Endothelial cell of umbilical vein (primary cell): ENCODE data around the gene DTX4. TPM values are rescaled to one million over a fixed set of nuclear protein-coding genes. Genes with fewer than 3 reads are reported as not detected.

ENCODE experiments used
- BruUV-seq: library from RNA; stranded (reverse); fragments of 400-500 nt; replicated peaks from 2 replicates; lab custom pipeline; 2021; lab: Mats Ljungman, UMichigan
- CTCF ChIA-PET: fragments of 300-600, 350-600 bp; sonication (Branson Sonifier 250); formaldehyde crosslinking; loops from one replicate; lab custom pipeline; 2021; ENCODE audit warnings: antibody characterized with exemption, inconsistent platforms; lab: Charles Lee
- POLR2A ChIA-PET: fragments of 300-600, 350-600 bp; sonication (Branson Sonifier 250); formaldehyde crosslinking; loops from one replicate; lab custom pipeline; 2021; ENCODE audit warnings: antibody characterized with exemption, inconsistent platforms; lab: Charles Lee
- DNase-seq: peaks from one replicate; pipeline ENCODE4 v3.0.0-alpha.2; 2011; ENCODE audit warnings: low read depth, low spot score
- FAIRE-seq: peaks from 2 replicates; lab custom pipeline; 2011; peaks lifted over from hg19 to GRCh38; lab: Jason Lieb, UNC
- H2AFZ ChIP-seq: 2 replicates; pipeline ENCODE4 v1.6.0; 2012; ENCODE audit warnings: low read depth, low read length, control low read depth, inconsistent platforms
- H3K27ac ChIP-seq: 2 replicates; pipeline ENCODE4 v1.5.1; 2011; ENCODE audit warnings: low read depth, mild to moderate bottlenecking, control low read depth, low read length, moderate library complexity; ENCODE audit not compliant: insufficient read depth
- H3K27me3 ChIP-seq, 2 experiments: 2 replicates each; pipeline versions ENCODE4 v1.6.0 to v1.6.1; 2011; ENCODE audit warnings: low read length in 2 of 2, mixed read lengths in 1 of 2; ENCODE audit not compliant: control insufficient read depth in 2 of 2, insufficient read depth in 2 of 2
- H3K36me3 ChIP-seq, 2 experiments: 2 replicates in 1 of 2; 3 replicates in 1 of 2; pipeline ENCODE4 v1.5.1; 2011; ENCODE audit warnings: low read length in 2 of 2, mild to moderate bottlenecking in 1 of 2, moderate library complexity in 1 of 2; ENCODE audit not compliant: control insufficient read depth in 2 of 2, insufficient read depth in 2 of 2; ENCODE audit errors: extremely low read depth in 1 of 2
- H3K4me1 ChIP-seq: 3 replicates; pipeline ENCODE4 v1.5.1; 2011; ENCODE audit warnings: mild to moderate bottlenecking, low read length; ENCODE audit not compliant: control insufficient read depth, insufficient read depth; ENCODE audit errors: extremely low read depth
- H3K4me2 ChIP-seq: 2 replicates; pipeline ENCODE4 v1.6.1; 2011; ENCODE audit warnings: low read length, control low read depth, mixed read lengths; ENCODE audit not compliant: insufficient read depth
- H3K4me3 ChIP-seq, 3 experiments: fragments of 200-600 bp in 1 of 3; sonication (generic), shearing (Covaris generic) in 1 of 3; replicated peaks in 1 of 3; 2 replicates each; pipeline ENCODE4 v1.5.1; 2011 to 2016; ENCODE audit warnings: control low read depth in 3 of 3, low read length in 3 of 3, mild to moderate bottlenecking in 2 of 3, inconsistent platforms in 1 of 3, low read depth in 1 of 3, moderate library complexity in 1 of 3; ENCODE audit not compliant: insufficient read depth in 1 of 3
- H3K79me2 ChIP-seq: 2 replicates; pipeline ENCODE4 v1.6.0; 2012; ENCODE audit warnings: low read length, inconsistent platforms; ENCODE audit not compliant: control insufficient read depth, insufficient read depth
- H3K9ac ChIP-seq: replicated peaks from 2 replicates; pipeline ENCODE3; 2011; ENCODE audit warnings: low read length, control low read depth; ENCODE audit not compliant: insufficient read depth; ENCODE audit errors: extremely low read depth
- H3K9me1 ChIP-seq: replicated peaks from 3 replicates; pipeline ENCODE4 v1.6.0; 2011; ENCODE audit warnings: mild to moderate bottlenecking, low read length; ENCODE audit not compliant: control insufficient read depth, insufficient read depth; ENCODE audit errors: extremely low read depth
- H3K9me3 ChIP-seq: replicated peaks from 2 replicates; pipeline ENCODE4 v1.5.1; 2012; ENCODE audit warnings: low read length, inconsistent platforms; ENCODE audit not compliant: control insufficient read depth, insufficient read depth
- H4K20me1 ChIP-seq: replicated peaks from 2 replicates; pipeline ENCODE3; 2011; ENCODE audit warnings: mild to moderate bottlenecking, low read length; ENCODE audit not compliant: control insufficient read depth, insufficient read depth; ENCODE audit errors: extremely low read depth
- CTCF ChIP-seq, 2 donors: IDR thresholded peaks; 1 replicate in 1 of 2; 2 replicates in 1 of 2; pipeline ENCODE4 v1.5.1; 2011; ENCODE audit warnings: low read length in 2 of 2, mild to moderate bottlenecking in 2 of 2, moderate library complexity in 2 of 2, control low read depth in 1 of 2, inconsistent platforms in 1 of 2, low read depth in 1 of 2; ENCODE audit not compliant: insufficient read depth in 1 of 2; ENCODE audit errors: extremely low read depth in 1 of 2
- EZH2 ChIP-seq: IDR thresholded peaks from 2 replicates; pipeline ENCODE4 v1.6.1; 2012; ENCODE audit warnings: borderline replicate concordance, low read depth, mild to moderate bottlenecking, moderate library complexity, low read length, inconsistent platforms; ENCODE audit not compliant: severe bottlenecking
- FOS ChIP-seq: IDR thresholded peaks from 2 replicates; pipeline ENCODE4 v1.6.1; 2011; ENCODE audit warnings: mild to moderate bottlenecking, low read length, moderate library complexity, borderline replicate concordance; ENCODE audit not compliant: insufficient read depth
- GATA2 ChIP-seq: IDR thresholded peaks from 2 replicates; pipeline ENCODE4 v1.7.0; 2011; ENCODE audit warnings: low read depth, mild to moderate bottlenecking, moderate library complexity, mixed read lengths, low read length; ENCODE audit not compliant: insufficient read length, insufficient read depth
- JUN ChIP-seq: IDR thresholded peaks from 2 replicates; pipeline ENCODE4 v1.6.1; 2011; ENCODE audit warnings: borderline replicate concordance, low read depth; ENCODE audit not compliant: insufficient read length, insufficient read depth
- MYC ChIP-seq: IDR thresholded peaks from one replicate; pipeline ENCODE4 v1.6.1; 2011; ENCODE audit warnings: mild to moderate bottlenecking, low read depth, low read length
- POLR2A ChIP-seq: IDR thresholded peaks from 2 replicates; pipeline ENCODE4 v1.6.1; 2012; ENCODE audit warnings: low read depth, mild to moderate bottlenecking, control low read depth, low read length
- POLR2AphosphoS5 ChIP-seq: IDR thresholded peaks from 2 replicates; pipeline ENCODE4 v1.6.1; 2012; ENCODE audit warnings: low read depth, mild to moderate bottlenecking, control low read depth, low read length, moderate library complexity; ENCODE audit not compliant: insufficient read depth
- dilution Hi-C: fragments of 300-500 bp; cut with MboI; formaldehyde crosslinking; loops from one replicate; pipeline ENCODE4 v1.15.0; 2019; ENCODE audit warnings: low sequenced_read_pairs; ENCODE audit not compliant: extremely low pct_ligation_motif_present
- intact Hi-C: fragments of 100-400 bp; cut with micrococcal nuclease; formaldehyde crosslinking; loops from one replicate; pipeline ENCODE4 v1.10.0; 2022
- polyA plus RNA-seq, 4 experiments: library from polyadenylated mRNA; depleted of rRNA in 3 of 4; stranded (reverse) in 3 of 4; unstranded in 1 of 4; fragments of >200 nt; gene quantifications; 2 replicates each; pipeline versions ENCODE4 v1.2.1 to v1.2.3, GENCODE V29; 2011 to 2012; ENCODE audit warnings: missing spikeins in 1 of 4
- total RNA-seq: library from RNA; stranded (reverse); gene quantifications from 2 replicates; pipeline ENCODE4 v1.2.3, GENCODE V29; 2021
- TF ChIP-seq, protein P1 (sequence below): IDR thresholded peaks from 2 replicates; pipeline ENCODE4 v1.6.1; 2011; ENCODE audit not compliant: insufficient read depth, insufficient read length

DTX4 gene
- total and polyA plus RNA-seq, 2 donors (not counting 3 experiments of a cell fraction or from before 2014, with no cell fraction given), result 0.08 to 0.91 TPM

GRCh38 chr11:59141191-59141590, 30.7 kb upstream of the DTX4 start:
- DNase-seq (no peak), FAIRE-seq (no peak)
- Histone ChIP-seq H3K4me2 (no peak overlapping the region), H3K27me3 (no peaks in the 10 kb centered on the region), H3K27ac (no peak overlapping the region), H3K9ac (no peak overlapping the region), H3K4me3 (no peak overlapping the region), H4K20me1 (no peaks in the 10 kb centered on the region), H3K4me1 (peaks cover 32% of the 10 kb centered on the region), H3K9me1 (no peaks in the 10 kb centered on the region), H3K36me3 (no peaks in the 10 kb centered on the region), H3K79me2 (peaks cover 14% of the 10 kb centered on the region), H3K9me3 (no peaks in the 10 kb centered on the region), H2AFZ (no peak overlapping the region)
- BruUV-seq, result no TSS peak
- CTCF ChIA-PET, result interaction anchor here (1.8 to 6.0 kb wide), 5 partner anchors 15 to 44 kb away, joined by 8 to 66 read pairs (median 21); partner anchors contain the start of gene FAM111B
- TF ChIP-seq POLR2A, result no peak
- TF ChIP-seq MYC, result no peak
- TF ChIP-seq, protein P1, sequence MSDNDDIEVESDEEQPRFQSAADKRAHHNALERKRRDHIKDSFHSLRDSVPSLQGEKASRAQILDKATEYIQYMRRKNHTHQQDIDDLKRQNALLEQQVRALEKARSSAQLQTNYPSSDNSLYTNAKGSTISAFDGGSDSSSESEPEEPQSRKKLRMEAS, result no peak
- TF ChIP-seq FOS, result no peak
- TF ChIP-seq GATA2, result no peak
- TF ChIP-seq POLR2AphosphoS5, result no peak
- no peak for TF ChIP-seq CTCF (IDR thresholded peaks at IDR 0.05; ENCODE audit: extremely low read depth in 1 of 2, insufficient read depth in 1 of 2, low read depth in 1 of 2, low read length in 2 of 2)
- TF ChIP-seq EZH2, result no peak
- TF ChIP-seq JUN, result no peak
- dilution Hi-C loops, result no loop called here
- POLR2A ChIA-PET, result no interaction called here
- intact Hi-C loops, result loop anchor here (5.0 kb wide), 2 partner anchors 416 to 1364 kb away; no protein-coding TSS in a partner anchor
